Neuronal stem cell (in vitro differentiated cells): Measurements from ENCODE around the gene CYP3A4.
"Not testable (repeated sequence)": the region's sequence is repeated elsewhere in the genome, so short reads cannot be mapped to it uniquely, and the experiment has no call there.

Experiments
- DNase-seq: peaks from one replicate; pipeline ENCODE4 v3.0.0-alpha.2; 2013; ENCODE audit warnings: low spot score
- H2AFZ ChIP-seq: one replicate; pipeline ENCODE4 v1.6.1; 2013; ENCODE audit warnings: mild to moderate bottlenecking, low read length, inconsistent platforms
- H2AK5ac ChIP-seq: 2 replicates; pipeline ENCODE4 v1.6.1; 2013; ENCODE audit warnings: low read depth, mild to moderate bottlenecking, inconsistent platforms, low read length, moderate library complexity, mixed read lengths
- H2BK120ac ChIP-seq: 2 replicates; pipeline ENCODE4 v1.6.1; 2013; ENCODE audit warnings: low read depth, mild to moderate bottlenecking, inconsistent platforms, low read length, moderate library complexity, mixed read lengths
- H2BK12ac ChIP-seq: one replicate; pipeline ENCODE4 v1.6.1; 2013; ENCODE audit warnings: low read length, inconsistent platforms
- H2BK15ac ChIP-seq: 2 replicates; pipeline ENCODE4 v1.6.1; 2013; ENCODE audit warnings: mild to moderate bottlenecking, low read length, inconsistent platforms, mixed read lengths
- H2BK5ac ChIP-seq: one replicate; pipeline ENCODE4 v1.6.1; 2013; ENCODE audit warnings: inconsistent platforms, mild to moderate bottlenecking, low read length, moderate library complexity
- H3K14ac ChIP-seq: one replicate; pipeline ENCODE4 v1.6.1; 2013; ENCODE audit warnings: low read length, inconsistent platforms
- H3K18ac ChIP-seq: 2 replicates; pipeline ENCODE4 v1.6.1; 2013; ENCODE audit warnings: low read length, inconsistent platforms
- H3K23ac ChIP-seq: 2 replicates; pipeline ENCODE4 v1.6.1; 2013; ENCODE audit warnings: low read depth, mild to moderate bottlenecking, mixed read lengths, low read length, inconsistent platforms; ENCODE audit not compliant: poor library complexity
- H3K27ac ChIP-seq: replicated peaks from 3 replicates; pipeline ENCODE4 v1.5.1; 2013; ENCODE audit warnings: low read length, inconsistent platforms
- H3K27me3 ChIP-seq, 3 experiments: 2 replicates each; pipeline ENCODE4 v1.6.1; 2013; ENCODE audit warnings: low read length in 3 of 3, mild to moderate bottlenecking in 2 of 3, inconsistent platforms in 1 of 3, low read depth in 1 of 3, mixed read lengths in 1 of 3, moderate library complexity in 1 of 3; ENCODE audit not compliant: control insufficient read depth in 3 of 3, insufficient read depth in 3 of 3
- H3K36me3 ChIP-seq, 2 donors: replicated peaks in 1 of 2; 2 replicates each; pipeline ENCODE4 v1.6.1; 2013; ENCODE audit warnings: low read length in 2 of 2; ENCODE audit not compliant: control insufficient read depth in 2 of 2, insufficient read depth in 2 of 2
- H3K4ac ChIP-seq: 2 replicates; pipeline ENCODE4 v1.6.1; 2013; ENCODE audit warnings: inconsistent platforms, mild to moderate bottlenecking, low read length, moderate library complexity
- H3K4me1 ChIP-seq, 2 donors: 1 replicate in 1 of 2; 2 replicates in 1 of 2; pipeline ENCODE4 v1.6.1; 2013; ENCODE audit warnings: low read length in 2 of 2, low read depth in 1 of 2; ENCODE audit not compliant: control insufficient read depth in 2 of 2, insufficient read depth in 1 of 2
- H3K4me2 ChIP-seq: one replicate; pipeline ENCODE4 v1.6.1; 2013; ENCODE audit warnings: mild to moderate bottlenecking, low read length, inconsistent platforms; ENCODE audit not compliant: insufficient read depth, poor library complexity, severe bottlenecking
- H3K4me3 ChIP-seq, 2 donors: 2 replicates each; pipeline ENCODE4 v1.5.1; 2013; ENCODE audit warnings: low read length in 2 of 2, mild to moderate bottlenecking in 2 of 2, inconsistent platforms in 1 of 2, moderate library complexity in 1 of 2
- H3K79me1 ChIP-seq: one replicate; pipeline ENCODE4 v1.6.1; 2013; ENCODE audit warnings: low read depth, mild to moderate bottlenecking, inconsistent platforms, low read length, moderate library complexity
- H3K9ac ChIP-seq: one replicate; pipeline ENCODE4 v1.6.1; 2013; ENCODE audit warnings: mild to moderate bottlenecking, low read depth, low read length, inconsistent platforms; ENCODE audit not compliant: poor library complexity
- H3K9me3 ChIP-seq, 2 donors: replicated peaks in 1 of 2; 2 replicates each; pipeline versions ENCODE3 to v1.6.1; 2013; ENCODE audit warnings: low read length in 2 of 2, mild to moderate bottlenecking in 2 of 2, inconsistent platforms in 1 of 2, low read depth in 1 of 2, mixed read lengths in 1 of 2, moderate library complexity in 1 of 2; ENCODE audit not compliant: control insufficient read depth in 2 of 2, insufficient read depth in 1 of 2
- H4K8ac ChIP-seq: one replicate; pipeline ENCODE4 v1.6.1; 2013; ENCODE audit warnings: low read depth, mild to moderate bottlenecking, inconsistent platforms, low read length, moderate library complexity
- H4K91ac ChIP-seq: one replicate; pipeline ENCODE4 v1.6.1; 2013; ENCODE audit warnings: low read length, low read depth, mild to moderate bottlenecking, inconsistent platforms; ENCODE audit not compliant: poor library complexity
- whole genome bisulfite sequencing, 2 donors: extraction: QIAGEN DNeasy Blood & Tissue Kit; methylation state at CpG; one replicate each; pipeline ENCODE4 v1.1.7; 2013; ENCODE audit warnings: missing lambda C conversion rate in 2 of 2, mixed read lengths in 1 of 2; ENCODE audit not compliant: insufficient read length in 2 of 2, insufficient replicate concordance in 1 of 2; ENCODE audit errors: extremely low coverage in 2 of 2; 5-methylcytosine and 5-hydroxymethylcytosine counted together

Gene CYP3A4

GRCh38 chr7:99789441-99790070 lies 5.6 kb upstream of the CYP3A4 start:
- Histone ChIP-seq H2BK5ac (no peak overlapping the region), H3K27me3 (peaks cover 0 to 20% (median 0%) of the 10 kb centered on the region in 3 experiments), H2BK15ac (no peak overlapping the region), H2AK5ac (no peak overlapping the region), H3K4me2 (no peak overlapping the region), H3K4me1 (no peaks in the 10 kb centered on the region), H3K27ac (no peak overlapping the region), H3K9ac (no peak overlapping the region), H2AFZ (no peak overlapping the region), H4K91ac (no peak overlapping the region), H3K18ac (no peak overlapping the region), H3K4me3 (no peak overlapping the region), H3K79me1 (no peaks in the 10 kb centered on the region), H3K9me3 (no peaks in the 10 kb centered on the region), H3K36me3 (no peaks in the 10 kb centered on the region), H2BK120ac (no peak overlapping the region), H3K4ac (no peak overlapping the region), H2BK12ac (no peak overlapping the region), H3K23ac (no peak overlapping the region), H4K8ac (no peak overlapping the region), H3K14ac (no peak overlapping the region)
- no CpG with 5 or more reads among the region's 4 CpGs for WGBS, 2 donors
- no peak for DNase-seq

GRCh38 chr7:99788554-99788953 lies 4.6 kb upstream of the CYP3A4 start:
- Histone ChIP-seq H2BK12ac (no peak overlapping the region), H4K91ac (no peak overlapping the region), H3K9me3 (no peaks in the 10 kb centered on the region), H3K36me3 (no peaks in the 10 kb centered on the region), H4K8ac (no peak overlapping the region), H3K9ac (no peak overlapping the region), H3K4me3 (no peak overlapping the region), H2BK15ac (no peak overlapping the region), H3K14ac (no peak overlapping the region), H2BK120ac (no peak overlapping the region), H3K4ac (no peak overlapping the region), H3K27ac (no peak overlapping the region), H3K18ac (no peak overlapping the region), H2AFZ (no peak overlapping the region), H3K4me1 (no peaks in the 10 kb centered on the region), H3K23ac (no peak overlapping the region), H3K4me2 (no peak overlapping the region), H2AK5ac (no peak overlapping the region), H2BK5ac (no peak overlapping the region), H3K27me3 (peaks cover 0 to 20% (median 0%) of the 10 kb centered on the region in 3 experiments), H3K79me1 (no peaks in the 10 kb centered on the region)
- WGBS, 2 donors, result no CpG with 5 or more reads among the region's 2 CpGs
- DNase-seq, result no peak

GRCh38 chr7:99786726-99787335 lies 2.8 kb upstream of the CYP3A4 start:
- no CpG with 5 or more reads among the region's 3 CpGs for WGBS, 2 donors
- no peak overlapping the region for H3K4me2 ChIP-seq
- H4K8ac ChIP-seq, result no peak overlapping the region

GRCh38 chr7:99785654-99786053 lies 1.7 kb upstream of the CYP3A4 start:
- not testable (repeated sequence) for H3K36me3 ChIP-seq, H3K9ac ChIP-seq, H4K8ac ChIP-seq, H2BK120ac ChIP-seq, H2AK5ac ChIP-seq, DNase-seq, H3K18ac ChIP-seq, H3K9me3 ChIP-seq, H3K79me1 ChIP-seq, H3K4me2 ChIP-seq, H3K4ac ChIP-seq, H3K4me1 ChIP-seq, H2BK5ac ChIP-seq, H3K23ac ChIP-seq, H2BK15ac ChIP-seq, H4K91ac ChIP-seq, H3K4me3 ChIP-seq, H2AFZ ChIP-seq, H3K27ac ChIP-seq, H2BK12ac ChIP-seq, H3K14ac ChIP-seq
- no CpG with 5 or more reads among the region's 3 CpGs for WGBS, 2 donors
- peaks cover 0 to 20% (median 0%) of the 10 kb centered on the region in 3 experiments for H3K27me3 ChIP-seq

More at GRCh38 chr7:99786726-99787335, 2.8 kb upstream of the CYP3A4 start:
- no peak overlapping the region for H3K4me3 ChIP-seq
- no peak for DNase-seq
- H3K27ac ChIP-seq, result no peak overlapping the region
- no peak overlapping the region for H2AFZ ChIP-seq
- H3K23ac ChIP-seq, result no peak overlapping the region
- H2BK15ac ChIP-seq, result no peak overlapping the region
- no peak overlapping the region for H4K91ac ChIP-seq
- H3K14ac ChIP-seq, result no peak overlapping the region
- no peak overlapping the region for H3K4ac ChIP-seq
- H3K79me1 ChIP-seq, result no peaks in the 10 kb centered on the region
- H3K9me3 ChIP-seq, result no peaks in the 10 kb centered on the region
- H2AK5ac ChIP-seq, result no peak overlapping the region
- H2BK5ac ChIP-seq, result no peak overlapping the region
- H2BK12ac ChIP-seq, result no peak overlapping the region
- H3K4me1 ChIP-seq, result no peaks in the 10 kb centered on the region
- H3K27me3 ChIP-seq, result peaks cover 0 to 20% (median 0%) of the 10 kb centered on the region in 3 experiments
- H2BK120ac ChIP-seq, result no peak overlapping the region
- no peak overlapping the region for H3K9ac ChIP-seq
- H3K18ac ChIP-seq, result no peak overlapping the region
- no peaks in the 10 kb centered on the region for H3K36me3 ChIP-seq
